Prostate gland (tissue), 2 donors: ENCODE data around the gene POLR1B.

Experiments
- CTCF ChIP-seq, 4 experiments: fragments of 200-600 bp in 2 of 4; fragments of 450-650 bp in 2 of 4; sonication (generic) in 2 of 4; IDR thresholded peaks; 1 replicate in 3 of 4; 2 replicates in 1 of 4; pipeline ENCODE4 v1.5.1; 2016 to 2019; ENCODE audit warnings: antibody characterized with exemption in 4 of 4, mild to moderate bottlenecking in 2 of 4, moderate library complexity in 2 of 4
- POLR2A ChIP-seq: fragments of 450-650 bp; IDR thresholded peaks from one replicate; pipeline ENCODE4 v1.6.1; 2016; ENCODE audit warnings: antibody characterized with exemption, mild to moderate bottlenecking
- POLR2AphosphoS5 ChIP-seq: sonication (generic); formaldehyde crosslinking; IDR thresholded peaks from one replicate; pipeline ENCODE4 v1.6.1; 2017; ENCODE audit warnings: antibody characterized with exemption

- peak; percentile 61 to 92 (median 86) for TF ChIP-seq CTCF (IDR thresholded peaks at IDR 0.05)
- no peak for TF ChIP-seq POLR2A
- TF ChIP-seq POLR2AphosphoS5: no peak
Measured at GRCh38 chr2:112626604-112627059, 84.4 kb downstream of the POLR1B start.
